B cell (primary cell): ENCODE results near the gene RNF152. TPM values are rescaled to one million over a fixed set of nuclear protein-coding genes. Genes with fewer than 3 reads are reported as not detected.

Experiments used
- ATAC-seq: fragments of 200-7000 bp; cut with Tn5 transposase; one replicate; pipeline ENCODE4 v1.10.0; 2021; ENCODE audit warnings: low read depth, mild to moderate bottlenecking, moderate number of reproducible peaks, moderate library complexity
- CTCF ChIA-PET: fragments of 350-600 bp; sonication (Branson Sonifier 250); formaldehyde crosslinking; loops from one replicate; lab custom pipeline; 2021; ENCODE audit warnings: antibody characterized with exemption, inconsistent platforms; lab: Charles Lee
- POLR2A ChIA-PET: fragments of 350-600 bp; sonication (Branson Sonifier 250); formaldehyde crosslinking; loops from one replicate; lab custom pipeline; 2021; ENCODE audit warnings: antibody characterized with exemption; lab: Charles Lee
- DNase-seq: peaks from one replicate; pipeline ENCODE4 v3.0.0; 2013
- H2AFZ ChIP-seq: 2 replicates; pipeline ENCODE4 v1.6.1; 2012; ENCODE audit warnings: mild to moderate bottlenecking, low read depth, low read length; ENCODE audit not compliant: insufficient read depth, poor library complexity, severe bottlenecking
- H3K27ac ChIP-seq, 2 donors: 1 replicate in 1 of 2; 2 replicates in 1 of 2; pipeline ENCODE4 v1.5.1; 2012 to 2013; ENCODE audit warnings: low read length in 2 of 2, mild to moderate bottlenecking in 2 of 2, moderate library complexity in 1 of 2
- H3K27me3 ChIP-seq, 4 experiments: fragments of 200-600 bp in 1 of 4; sonication (generic) in 1 of 4; replicated peaks in 1 of 4; 1 replicate in 2 of 4; 2 replicates in 2 of 4; pipeline versions ENCODE4 v1.6.1 to v1.7.0; 2013 to 2016; ENCODE audit warnings: low read length in 3 of 4, mild to moderate bottlenecking in 2 of 4, mixed read lengths in 1 of 4, moderate library complexity in 1 of 4; ENCODE audit not compliant: insufficient read depth in 4 of 4, control insufficient read depth in 3 of 4; ENCODE audit errors: control extremely low read depth in 1 of 4
- H3K36me3 ChIP-seq, 2 experiments: replicated peaks in 1 of 2; 1 replicate in 1 of 2; 2 replicates in 1 of 2; pipeline versions ENCODE4 v1.6.1 to v1.7.1; 2013; ENCODE audit warnings: low read length in 1 of 2; ENCODE audit not compliant: insufficient read depth in 2 of 2, control insufficient read depth in 1 of 2; ENCODE audit errors: control extremely low read depth in 1 of 2, extremely low read depth in 1 of 2
- H3K4me1 ChIP-seq, 2 donors: fragments of 200-600 bp in 1 of 2; sonication (generic) in 1 of 2; 1 replicate in 1 of 2; 2 replicates in 1 of 2; pipeline versions ENCODE4 v1.5.1 to v1.6.1; 2013 to 2017; ENCODE audit warnings: low read length in 2 of 2; ENCODE audit not compliant: control insufficient read depth in 2 of 2, insufficient read depth in 2 of 2
- H3K4me2 ChIP-seq: replicated peaks from 2 replicates; pipeline ENCODE3; 2012; ENCODE audit warnings: mild to moderate bottlenecking, low read depth, low read length; ENCODE audit not compliant: poor library complexity, severe bottlenecking
- H3K4me3 ChIP-seq, 5 experiments: fragments of 200-600 bp in 1 of 5; sonication (generic) in 1 of 5; 1 replicate in 3 of 5; 2 replicates in 2 of 5; pipeline versions ENCODE4 v1.5.1 to v1.7.0; 2011 to 2016; ENCODE audit warnings: low read length in 4 of 5, mild to moderate bottlenecking in 4 of 5, low read depth in 2 of 5, control low read depth in 1 of 5, moderate library complexity in 1 of 5; ENCODE audit not compliant: insufficient read depth in 1 of 5; ENCODE audit errors: control extremely low read depth in 1 of 5, extremely low read depth in 1 of 5
- H3K79me2 ChIP-seq: fragments of 200-600 bp; sonication (generic); one replicate; pipeline ENCODE4 v1.6.0; 2016; ENCODE audit warnings: low read length; ENCODE audit not compliant: control insufficient read depth, insufficient read depth
- H3K9ac ChIP-seq: fragments of 200-600 bp; sonication (generic); 2 replicates; pipeline ENCODE4 v1.6.1; 2017; ENCODE audit warnings: mild to moderate bottlenecking, low read length, moderate library complexity
- H3K9me3 ChIP-seq, 3 donors: one replicate each; pipeline versions ENCODE4 v1.6.1 to v1.7.1; 2013; ENCODE audit warnings: low read length in 2 of 3; ENCODE audit not compliant: control insufficient read depth in 2 of 3, insufficient read depth in 1 of 3; ENCODE audit errors: control extremely low read depth in 1 of 3
- H4K20me1 ChIP-seq: 2 replicates; pipeline ENCODE4 v1.6.0; 2012; ENCODE audit warnings: mild to moderate bottlenecking, low read length; ENCODE audit not compliant: insufficient read depth, control insufficient read depth, poor library complexity, severe bottlenecking
- H3K27ac Mint-ChIP-seq: one replicate; pipeline ENCODE4 v1.8.0; 2021; ENCODE audit warnings: mixed read lengths
- H3K27me3 Mint-ChIP-seq: one replicate; pipeline ENCODE4 v1.8.0; 2021; ENCODE audit warnings: mixed read lengths
- H3K4me1 Mint-ChIP-seq: one replicate; pipeline ENCODE4 v1.8.0; 2021; ENCODE audit warnings: mixed read lengths
- H3K4me3 Mint-ChIP-seq: one replicate; pipeline ENCODE4 v1.8.0; 2021; ENCODE audit warnings: mixed read lengths
- H3K9me3 Mint-ChIP-seq: one replicate; pipeline ENCODE4 v1.8.0; 2022; ENCODE audit warnings: mixed read lengths; ENCODE audit not compliant: insufficient read depth
- EZH2 ChIP-seq: IDR thresholded peaks from 2 replicates; pipeline ENCODE4 v1.6.1; 2012; ENCODE audit warnings: borderline replicate concordance, low read depth, mild to moderate bottlenecking, moderate library complexity, low read length; ENCODE audit not compliant: insufficient read depth, poor library complexity, severe bottlenecking
- WGBS: methylation state at CpG from one replicate; pipeline ENCODE4 v1.1.5; 2013; ENCODE audit warnings: missing lambda C conversion rate; ENCODE audit not compliant: insufficient coverage; 5-methylcytosine and 5-hydroxymethylcytosine counted together
- intact Hi-C: fragments of 100-400 bp; cut with micrococcal nuclease; formaldehyde crosslinking; loops from one replicate; pipeline ENCODE4 v1.10.0; 2022
- polyA plus RNA-seq: library from polyadenylated mRNA; depleted of rRNA; stranded (reverse); fragments of >200 nt; gene quantifications from 2 replicates; pipeline ENCODE4 v1.2.3, GENCODE V29; 2012
- total RNA-seq, 2 donors: library from RNA; stranded (reverse); fragments of 120-200 nt in 1 of 2; gene quantifications; 1 replicate in 1 of 2; 2 replicates in 1 of 2; pipeline versions ENCODE4 v1.2.3 to v1.2.4, GENCODE V29; 2013 to 2022
- TF ChIP-seq, protein P1 (sequence below): fragments of 200-600 bp; IDR thresholded peaks from one replicate; pipeline ENCODE4 v1.8.0; 2022; ENCODE audit warnings: antibody characterized with exemption, mild to moderate bottlenecking

The RNF152 gene
- total and polyA plus RNA-seq, 2 donors (not counting 1 experiment from before 2014, with no cell fraction given), result 0.49 TPM; not detected in 1

DNA sequence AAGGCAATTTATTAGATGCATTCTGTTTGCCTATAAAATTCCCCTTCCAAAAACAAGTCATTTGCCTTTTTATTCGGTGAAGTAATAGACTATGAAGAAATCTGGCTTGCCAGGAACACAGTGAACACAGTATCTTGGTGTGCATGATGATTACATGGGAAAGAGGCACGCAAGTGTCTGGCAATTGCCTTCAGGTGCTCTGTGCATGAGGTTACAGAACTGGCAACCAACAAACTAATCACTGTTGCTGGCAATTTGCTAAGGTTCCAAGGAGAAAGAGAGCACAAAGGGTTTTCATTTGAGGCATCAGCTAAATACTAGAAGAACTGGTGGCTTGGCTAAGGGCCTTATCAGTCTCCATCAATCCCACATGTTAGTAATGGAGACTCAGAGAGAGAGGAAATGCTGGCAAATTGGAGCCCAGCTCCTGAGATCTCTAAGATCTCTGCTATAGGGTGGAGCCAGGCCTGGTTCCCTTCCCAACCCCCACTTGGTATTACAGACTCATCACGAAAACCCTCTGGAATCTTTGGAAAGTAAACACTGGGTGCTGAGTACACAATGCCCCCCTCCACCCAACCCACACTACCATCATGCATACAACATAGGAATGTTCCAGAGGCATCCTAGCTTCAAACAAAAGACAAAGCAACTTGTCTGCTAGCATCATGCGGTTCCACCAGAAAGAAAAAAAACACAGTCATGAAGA, 10.4 kb downstream of the RNF152 start:
- H3K27me3 Mint-ChIP-seq, result peaks cover 19% of the 10 kb centered on the region
- Histone ChIP-seq H3K4me2 (no peak overlapping the region), H3K9me3 (no peaks in the 10 kb centered on the region), H4K20me1 (no peaks in the 10 kb centered on the region), H3K9ac (no peak overlapping the region), H3K79me2 (no peaks in the 10 kb centered on the region), H3K4me3 (no peak overlapping the region), H3K27ac (no peak overlapping the region), H2AFZ (no peak overlapping the region), H3K4me1 (no peaks in the 10 kb centered on the region), H3K36me3 (no peaks in the 10 kb centered on the region), H3K27me3 (peaks cover 0 to 3% (median 0%) of the 10 kb centered on the region in 4 experiments)
- POLR2A ChIA-PET, result no interaction called here
- DNase-seq, result no peak
- H3K4me3 Mint-ChIP-seq, result no peak overlapping the region
- no peaks in the 10 kb centered on the region for H3K4me1 Mint-ChIP-seq
- TF ChIP-seq EZH2, result no peak
- TF ChIP-seq, protein P1, sequence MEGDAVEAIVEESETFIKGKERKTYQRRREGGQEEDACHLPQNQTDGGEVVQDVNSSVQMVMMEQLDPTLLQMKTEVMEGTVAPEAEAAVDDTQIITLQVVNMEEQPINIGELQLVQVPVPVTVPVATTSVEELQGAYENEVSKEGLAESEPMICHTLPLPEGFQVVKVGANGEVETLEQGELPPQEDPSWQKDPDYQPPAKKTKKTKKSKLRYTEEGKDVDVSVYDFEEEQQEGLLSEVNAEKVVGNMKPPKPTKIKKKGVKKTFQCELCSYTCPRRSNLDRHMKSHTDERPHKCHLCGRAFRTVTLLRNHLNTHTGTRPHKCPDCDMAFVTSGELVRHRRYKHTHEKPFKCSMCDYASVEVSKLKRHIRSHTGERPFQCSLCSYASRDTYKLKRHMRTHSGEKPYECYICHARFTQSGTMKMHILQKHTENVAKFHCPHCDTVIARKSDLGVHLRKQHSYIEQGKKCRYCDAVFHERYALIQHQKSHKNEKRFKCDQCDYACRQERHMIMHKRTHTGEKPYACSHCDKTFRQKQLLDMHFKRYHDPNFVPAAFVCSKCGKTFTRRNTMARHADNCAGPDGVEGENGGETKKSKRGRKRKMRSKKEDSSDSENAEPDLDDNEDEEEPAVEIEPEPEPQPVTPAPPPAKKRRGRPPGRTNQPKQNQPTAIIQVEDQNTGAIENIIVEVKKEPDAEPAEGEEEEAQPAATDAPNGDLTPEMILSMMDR, result no peak
- CTCF ChIA-PET, result no interaction called here
- H3K9me3 Mint-ChIP-seq, result no peaks in the 10 kb centered on the region
- ATAC-seq, result no peak
- intact Hi-C loops, result no loop called here
- WGBS, result 100% methylated on average over 2 of the region's 4 CpGs
- no peak overlapping the region for H3K27ac Mint-ChIP-seq

DNA sequence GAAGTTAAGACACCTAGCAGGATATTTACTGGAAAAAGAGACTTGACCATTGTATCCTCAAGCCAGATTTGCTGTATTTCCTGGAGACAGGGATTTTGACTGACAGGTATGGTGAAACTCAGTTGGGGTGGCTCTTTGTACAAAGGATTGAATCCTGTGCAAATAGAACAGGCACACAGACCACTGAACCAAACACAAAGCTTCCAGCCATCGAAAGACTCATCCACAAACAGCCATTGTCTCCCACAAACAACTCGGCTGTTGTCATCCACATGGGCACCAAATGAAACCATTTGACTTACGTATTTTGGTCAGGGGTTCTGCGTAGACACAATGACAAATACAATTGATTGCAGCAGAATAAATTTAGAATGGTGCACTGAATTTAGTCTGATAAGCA, 15.9 kb downstream of the RNF152 start:
- Histone ChIP-seq H3K4me1 (no peaks in the 10 kb centered on the region), H3K4me2 (no peak overlapping the region), H3K27ac (no peak overlapping the region), H2AFZ (no peak overlapping the region), H4K20me1 (no peaks in the 10 kb centered on the region), H3K9me3 (no peaks in the 10 kb centered on the region), H3K9ac (no peak overlapping the region), H3K4me3 (no peak overlapping the region), H3K79me2 (no peaks in the 10 kb centered on the region), H3K27me3 (peaks cover 0 to 6% (median 2%) of the 10 kb centered on the region in 4 experiments), H3K36me3 (no peaks in the 10 kb centered on the region)
- TF ChIP-seq, protein P1, result no peak
- no peak for TF ChIP-seq EZH2
- 94% methylated on average over 2 of the region's 4 CpGs for WGBS
- Mint-ChIP-seq H3K27ac (no peak overlapping the region), H3K9me3 (no peaks in the 10 kb centered on the region), H3K27me3 (peaks cover 18% of the 10 kb centered on the region), H3K4me3 (no peak overlapping the region), H3K4me1 (no peaks in the 10 kb centered on the region)
- POLR2A ChIA-PET, result no interaction called here
- no peak for ATAC-seq
- intact Hi-C loops, result no loop called here
- CTCF ChIA-PET, result no interaction called here
- DNase-seq, result no peak
